K562 (cell line): ENCODE data around the gene CLCN2. TPM values are rescaled to one million over a fixed set of nuclear protein-coding genes. Genes with fewer than 3 reads are reported as not detected.
A peak's percentile ranks its signal among the peaks of the same experiment; 100 is the strongest.

Experiments used
- CHCHD3 ChIP-seq: fragments of 250-450 bp; sonication (Bioruptor Pico); IDR thresholded peaks from 2 replicates; pipeline ENCODE4 v2.1.2; 2022; ENCODE audit warnings: mild to moderate bottlenecking
- CTBP1 ChIP-seq: fragments of 450-650 bp; IDR thresholded peaks from 2 replicates; pipeline ENCODE4 v1.6.1; 2016; ENCODE audit warnings: borderline replicate concordance
- FOXA3 ChIP-seq, 2 experiments: fragments of 450-650 bp in 1 of 2; sonication (generic) in 1 of 2; formaldehyde crosslinking; IDR thresholded peaks in 1 of 2; conservative IDR thresholded peaks in 1 of 2; 2 replicates each; pipeline versions ENCODE4 v1.4.0 to v1.8.0; 2020 to 2022; ENCODE audit warnings: mild to moderate bottlenecking in 2 of 2, missing genetic modification reagents in 1 of 2
- FOXK1 ChIP-seq: sonication (generic); formaldehyde crosslinking; IDR thresholded peaks from 2 replicates; pipeline ENCODE4 v1.8.0; 2022; ENCODE audit warnings: missing genetic modification reagents, mild to moderate bottlenecking, borderline replicate concordance
- MTA1 ChIP-seq: fragments of 450-650 bp; IDR thresholded peaks from 2 replicates; pipeline ENCODE4 v1.6.1; 2017; ENCODE audit warnings: borderline replicate concordance
- NR2C1 ChIP-seq, 2 experiments: fragments of 450-650 bp; IDR thresholded peaks; 2 replicates each; pipeline ENCODE4 v1.6.1; 2017; ENCODE audit warnings: mild to moderate bottlenecking in 2 of 2, antibody characterized with exemption in 1 of 2, inconsistent platforms in 1 of 2, missing compliant biosample characterization in 1 of 2, missing genetic modification characterization in 1 of 2
- RBM25 ChIP-seq: fragments of 200-400 bp; formaldehyde crosslinking; IDR thresholded peaks from 2 replicates; pipeline ENCODE4 v1.6.1; 2018; ENCODE audit warnings: low read length, low read depth, moderate library complexity; ENCODE audit not compliant: severe bottlenecking
- SAP30 ChIP-seq: fragments of 200-600 bp; sonication (generic); IDR thresholded peaks from 2 replicates; pipeline ENCODE4 v1.6.1; 2012; ENCODE audit warnings: borderline replicate concordance, low read depth, mild to moderate bottlenecking, moderate library complexity, low read length, control low read depth, inconsistent platforms; ENCODE audit not compliant: insufficient read depth, poor library complexity, severe bottlenecking
- SMAD2 ChIP-seq: fragments of 150-350 bp; IDR thresholded peaks from 2 replicates; pipeline ENCODE4 v1.6.1; 2014; ENCODE audit warnings: low read depth, mild to moderate bottlenecking, low read length
- ZNF140 ChIP-seq: fragments of 250-450 bp; sonication (Bioruptor Pico); IDR thresholded peaks from 2 replicates; pipeline ENCODE4 v1.8.0; 2021; ENCODE audit warnings: moderate library complexity, mild to moderate bottlenecking, inconsistent platforms
- ZNF217 ChIP-seq: sonication (generic); formaldehyde crosslinking; IDR thresholded peaks from 2 replicates; pipeline ENCODE4 v1.8.0; 2022; ENCODE audit warnings: mild to moderate bottlenecking, missing genetic modification reagents
- ZNF384 ChIP-seq: IDR thresholded peaks from 2 replicates; pipeline ENCODE4 v1.6.1; 2012; ENCODE audit warnings: low read depth, low read length, improper control_type of control experiment
- ZNF695 ChIP-seq: fragments of 450-650 bp; formaldehyde crosslinking; IDR thresholded peaks from 2 replicates; pipeline ENCODE4 v1.4.0; 2020; ENCODE audit warnings: mild to moderate bottlenecking, moderate library complexity
- polyA plus RNA-seq, 8 experiments: library from polyadenylated mRNA; depleted of rRNA in 4 of 8; stranded (reverse) in 5 of 8; unstranded in 3 of 8; fragments of >200 nt; fragmentation: Nextera tagmentation in 2 of 8; fragmentation: Illumina TruSeq in 1 of 8; extraction: Ambion mirVana in 2 of 8; extraction: Trizol in 1 of 8; gene quantifications; 2 replicates each; pipeline versions ENCODE4 v1.2.1 to v1.2.3, GENCODE V29; 2011 to 2014; ENCODE audit warnings: inconsistent platforms in 1 of 8, missing spikeins in 1 of 8
- total RNA-seq, 7 experiments: library from RNA; depleted of rRNA in 6 of 7; stranded (reverse); fragments of >200 nt in 6 of 7; fragmentation: Illumina TruSeq in 2 of 7; extraction: Trizol in 2 of 7; gene quantifications; 2 replicates each; pipeline versions ENCODE4 v1.2.1 to v1.2.3, GENCODE V29; 2011 to 2021; ENCODE audit warnings: low replicate concordance in 1 of 7
- TF ChIP-seq, protein P1 (sequence below), 2 experiments: fragments of 200-800 bp in 1 of 2; sonication (Bioruptor generic) in 1 of 2; sonication (generic) in 1 of 2; formaldehyde crosslinking in 1 of 2; IDR thresholded peaks in 1 of 2; conservative IDR thresholded peaks in 1 of 2; 2 replicates each; pipeline versions ENCODE4 v1.5.0 to v1.6.1; 2016 to 2020; ENCODE audit warnings: missing compliant biosample characterization in 1 of 2, missing genetic modification characterization in 1 of 2, missing genetic modification reagents in 1 of 2
- TF ChIP-seq, protein P2 (sequence below), 2 experiments: fragments of 450-650 bp in 1 of 2; sonication (generic) in 1 of 2; formaldehyde crosslinking in 1 of 2; IDR thresholded peaks; 2 replicates each; pipeline versions ENCODE4 v1.7.1 to v1.9.0; 2016 to 2022; ENCODE audit warnings: inconsistent platforms in 1 of 2, mild to moderate bottlenecking in 1 of 2, missing genetic modification reagents in 1 of 2

CLCN2 gene
- total and polyA plus RNA-seq, 9 of the 15 experiments (the other 6 are each of a cell fraction or from before 2014, with no cell fraction given): 0.10 to 14.0 (median 6.9) TPM

DNA sequence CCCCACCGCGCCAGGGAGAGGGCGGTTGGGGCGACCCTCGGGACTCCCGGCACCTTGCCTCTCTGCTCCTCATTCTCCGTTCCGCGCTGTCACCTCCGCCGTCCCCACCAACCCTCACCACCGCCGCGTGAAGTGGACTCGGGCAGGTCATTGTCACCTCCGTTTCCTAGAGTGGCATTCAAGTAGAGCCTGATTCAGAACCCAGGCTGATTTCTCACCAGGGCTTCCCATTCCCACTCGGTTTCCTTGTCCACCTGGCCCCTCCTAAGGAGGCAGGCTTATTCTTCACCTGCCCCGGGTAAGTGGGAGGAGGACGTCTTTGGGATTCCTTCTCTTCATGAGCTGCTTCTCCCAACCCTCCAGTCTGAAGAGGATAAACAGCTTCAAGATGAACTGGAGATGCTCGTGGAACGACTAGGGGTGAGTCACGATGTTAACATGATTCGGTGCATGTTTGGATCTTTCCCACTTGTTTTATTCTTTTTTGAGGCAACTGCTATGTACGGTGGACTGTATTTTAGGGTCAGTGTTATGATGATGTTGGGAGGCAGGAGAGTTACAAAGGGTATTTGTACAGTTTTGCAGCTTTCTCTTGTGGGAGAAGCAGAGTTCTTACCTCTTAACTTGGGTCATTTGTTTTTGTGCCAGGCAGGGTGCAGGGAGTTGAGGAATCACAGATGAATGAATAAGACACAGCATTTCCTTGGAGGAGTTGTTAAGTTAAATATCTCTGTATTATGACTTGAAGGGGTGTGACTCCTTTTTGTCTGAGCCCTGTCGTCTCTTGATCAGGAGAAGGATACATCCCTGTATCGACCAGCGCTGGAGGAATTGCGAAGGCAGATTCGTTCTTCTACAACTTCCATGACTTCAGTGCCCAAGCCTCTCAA lies 61.7 kb downstream of the CLCN2 start (continued):
- TF ChIP-seq, protein P1, sequence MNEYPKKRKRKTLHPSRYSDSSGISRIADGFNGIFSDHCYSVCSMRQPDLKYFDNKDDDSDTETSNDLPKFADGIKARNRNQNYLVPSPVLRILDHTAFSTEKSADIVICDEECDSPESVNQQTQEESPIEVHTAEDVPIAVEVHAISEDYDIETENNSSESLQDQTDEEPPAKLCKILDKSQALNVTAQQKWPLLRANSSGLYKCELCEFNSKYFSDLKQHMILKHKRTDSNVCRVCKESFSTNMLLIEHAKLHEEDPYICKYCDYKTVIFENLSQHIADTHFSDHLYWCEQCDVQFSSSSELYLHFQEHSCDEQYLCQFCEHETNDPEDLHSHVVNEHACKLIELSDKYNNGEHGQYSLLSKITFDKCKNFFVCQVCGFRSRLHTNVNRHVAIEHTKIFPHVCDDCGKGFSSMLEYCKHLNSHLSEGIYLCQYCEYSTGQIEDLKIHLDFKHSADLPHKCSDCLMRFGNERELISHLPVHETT (CRISPR knock-in tag; conservative IDR thresholded peaks at IDR 0.05 in 1 of 2, IDR thresholded peaks at IDR 0.05 in 1 of 2): no peak
- TF ChIP-seq FOXK1 (CRISPR knock-in tag) (no peak), MTA1 (no peak), CTBP1 (0 out of 2 replicates have a peak, but pooled peaks have one; percentile 5), SAP30 (peak; percentile 45), CHCHD3 (no peak), FOXA3 (CRISPR knock-in tag; conservative IDR thresholded peaks at IDR 0.05 in 1 of 2, IDR thresholded peaks at IDR 0.05 in 1 of 2) (no peak), ZNF217 (no peak), NR2C1 (IDR thresholded peaks at IDR 0.05) (no peak), NR2C1 (tag; IDR thresholded peaks at IDR 0.05) (no peak), ZNF140 (CRISPR knock-in tag) (no peak), RBM25 (no peak), ZNF384 (no peak), ZNF695 (CRISPR knock-in tag) (no peak), SMAD2 (no peak)
- TF ChIP-seq, protein P2, sequence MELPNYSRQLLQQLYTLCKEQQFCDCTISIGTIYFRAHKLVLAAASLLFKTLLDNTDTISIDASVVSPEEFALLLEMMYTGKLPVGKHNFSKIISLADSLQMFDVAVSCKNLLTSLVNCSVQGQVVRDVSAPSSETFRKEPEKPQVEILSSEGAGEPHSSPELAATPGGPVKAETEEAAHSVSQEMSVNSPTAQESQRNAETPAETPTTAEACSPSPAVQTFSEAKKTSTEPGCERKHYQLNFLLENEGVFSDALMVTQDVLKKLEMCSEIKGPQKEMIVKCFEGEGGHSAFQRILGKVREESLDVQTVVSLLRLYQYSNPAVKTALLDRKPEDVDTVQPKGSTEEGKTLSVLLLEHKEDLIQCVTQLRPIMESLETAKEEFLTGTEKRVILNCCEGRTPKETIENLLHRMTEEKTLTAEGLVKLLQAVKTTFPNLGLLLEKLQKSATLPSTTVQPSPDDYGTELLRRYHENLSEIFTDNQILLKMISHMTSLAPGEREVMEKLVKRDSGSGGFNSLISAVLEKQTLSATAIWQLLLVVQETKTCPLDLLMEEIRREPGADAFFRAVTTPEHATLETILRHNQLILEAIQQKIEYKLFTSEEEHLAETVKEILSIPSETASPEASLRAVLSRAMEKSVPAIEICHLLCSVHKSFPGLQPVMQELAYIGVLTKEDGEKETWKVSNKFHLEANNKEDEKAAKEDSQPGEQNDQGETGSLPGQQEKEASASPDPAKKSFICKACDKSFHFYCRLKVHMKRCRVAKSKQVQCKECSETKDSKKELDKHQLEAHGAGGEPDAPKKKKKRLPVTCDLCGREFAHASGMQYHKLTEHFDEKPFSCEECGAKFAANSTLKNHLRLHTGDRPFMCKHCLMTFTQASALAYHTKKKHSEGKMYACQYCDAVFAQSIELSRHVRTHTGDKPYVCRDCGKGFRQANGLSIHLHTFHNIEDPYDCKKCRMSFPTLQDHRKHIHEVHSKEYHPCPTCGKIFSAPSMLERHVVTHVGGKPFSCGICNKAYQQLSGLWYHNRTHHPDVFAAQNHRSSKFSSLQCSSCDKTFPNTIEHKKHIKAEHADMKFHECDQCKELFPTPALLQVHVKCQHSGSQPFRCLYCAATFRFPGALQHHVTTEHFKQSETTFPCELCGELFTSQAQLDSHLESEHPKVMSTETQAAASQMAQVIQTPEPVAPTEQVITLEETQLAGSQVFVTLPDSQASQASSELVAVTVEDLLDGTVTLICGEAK (IDR thresholded peaks at IDR 0.05): no peak
- TF ChIP-seq, protein P2 (CRISPR knock-in tag; IDR thresholded peaks at IDR 0.05): no peak
